HuH-7.5 (cell line): ENCODE measurements around the gene SCG5.

Source experiments
- DNase-seq: peaks from one replicate; pipeline ENCODE4 v3.0.0; 2011; ENCODE audit warnings: low spot score

SCG5 gene

DNA sequence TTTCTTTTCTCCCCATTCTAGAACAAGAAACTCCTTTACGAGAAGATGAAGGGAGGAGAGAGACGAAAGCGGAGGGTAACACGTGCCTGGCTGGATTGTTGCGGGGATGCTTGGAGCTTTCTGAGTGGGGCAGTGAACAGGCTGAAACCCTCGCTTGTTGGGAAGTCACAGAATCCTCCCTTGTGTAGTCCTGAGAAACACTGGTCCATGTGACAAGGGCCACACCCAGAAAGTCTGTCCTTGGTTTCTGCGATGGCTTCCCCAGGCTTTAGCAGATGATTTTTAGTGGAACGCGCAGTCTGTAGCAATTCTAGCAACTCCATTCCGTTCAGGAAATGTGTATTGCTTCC, 50.2 kb downstream of the SCG5 start:
- no peak for DNase-seq

DNA sequence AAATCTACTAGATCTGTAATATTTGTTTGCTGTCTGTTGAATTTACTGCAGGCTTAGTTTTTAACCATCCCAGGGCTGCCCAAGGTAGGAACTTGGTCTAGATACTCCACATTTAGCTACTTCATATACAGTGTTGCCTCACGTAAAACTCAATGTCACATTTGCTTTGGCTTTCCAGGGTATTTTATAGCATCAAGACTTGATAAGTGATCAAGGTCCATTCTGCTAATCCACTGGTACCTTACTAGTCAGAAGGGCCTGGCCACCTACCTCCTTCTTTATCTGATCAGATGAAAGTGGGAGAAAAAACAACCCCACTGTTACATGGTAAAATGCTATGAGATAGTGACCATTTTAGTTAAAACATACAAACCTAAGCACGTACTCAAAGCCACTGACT, 50.8 kb downstream of the SCG5 start:
- no peak for DNase-seq

- no peak for DNase-seq
Observed at GRCh38 chr15:32694222-32694983, 52.9 kb downstream of the SCG5 start.

- DNase-seq: no peak
Observed at GRCh38 chr15:32698773-32699390, 57.4 kb downstream of the SCG5 start.

- no peak for DNase-seq
Observed at GRCh38 chr15:32700501-32701150, 59.1 kb downstream of the SCG5 start.

GRCh38 chr15:32701863-32702262, 60.4 kb downstream of the SCG5 start:
- no peak for DNase-seq

DNA sequence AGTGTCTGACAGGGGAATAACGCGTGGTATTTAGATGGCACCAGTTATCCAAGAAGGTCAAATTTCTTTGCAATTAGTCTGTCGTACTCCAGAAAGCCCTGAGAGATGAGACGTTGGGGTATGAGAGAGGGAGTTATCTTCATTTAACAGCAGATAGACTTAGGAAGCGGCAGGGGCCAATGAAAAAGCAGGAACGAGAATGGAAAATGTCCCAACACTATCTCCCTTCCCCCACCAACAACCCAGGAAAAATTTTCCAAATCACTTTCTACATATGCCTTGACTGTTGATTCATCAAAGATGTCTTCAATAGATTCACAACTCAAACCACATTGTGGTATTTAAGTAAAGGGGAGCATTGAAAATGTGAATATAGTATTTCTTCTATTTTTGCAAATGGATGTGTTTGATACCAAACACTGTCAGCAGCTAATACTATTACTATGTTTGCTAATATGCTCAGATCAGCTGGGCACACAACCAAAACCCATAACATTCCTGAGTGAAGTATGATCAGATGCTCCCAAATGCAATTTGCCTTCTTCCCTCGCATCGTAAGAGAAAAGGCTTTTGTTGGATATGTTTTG, 63.0 kb downstream of the SCG5 start:
- DNase-seq: no peak

GRCh38 chr15:32705446-32705845, 63.9 kb downstream of the SCG5 start:
- DNase-seq: no peak

GRCh38 chr15:32706704-32707103, 65.2 kb downstream of the SCG5 start:
- DNase-seq: no peak

GRCh38 chr15:32707436-32707835, 65.9 kb downstream of the SCG5 start:
- no peak for DNase-seq

DNA sequence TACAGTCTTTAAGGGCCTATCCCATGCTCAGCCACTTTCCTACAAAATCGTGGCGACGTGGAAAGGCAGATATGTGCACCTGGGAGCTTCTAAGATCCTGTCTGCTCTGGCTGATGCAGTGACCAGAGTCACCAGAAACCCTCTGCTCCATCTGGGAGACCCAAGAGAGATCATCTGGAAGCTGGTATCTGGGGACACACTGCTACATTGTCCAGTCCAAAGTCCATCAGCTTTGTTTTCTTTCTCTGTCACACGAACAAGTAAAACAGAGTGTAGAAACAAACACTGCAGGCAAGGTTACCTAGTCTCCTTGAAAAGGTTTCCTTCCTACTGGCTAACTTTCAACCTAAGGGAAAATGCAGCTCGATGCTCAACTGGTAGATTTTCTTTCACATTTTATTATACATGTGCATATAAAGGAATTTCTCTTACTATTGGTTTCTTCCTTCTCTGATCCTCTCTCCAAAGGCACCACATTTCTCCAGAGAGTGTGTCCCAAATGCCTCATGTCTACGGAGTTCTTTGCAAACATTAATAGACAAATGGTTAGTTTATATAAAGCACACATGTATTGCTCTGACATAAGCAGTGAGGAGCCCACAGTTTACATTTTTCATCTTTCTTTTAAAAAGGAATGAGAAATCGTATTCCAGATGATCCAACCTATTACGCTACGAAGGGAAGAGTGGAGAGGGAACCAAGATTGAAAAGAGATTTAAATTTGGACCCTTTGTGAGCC, 68.0 kb downstream of the SCG5 start:
- peak; percentile 44 for DNase-seq

- DNase-seq: no peak
Observed at GRCh38 chr15:32715276-32715675, 73.8 kb downstream of the SCG5 start.

DNA sequence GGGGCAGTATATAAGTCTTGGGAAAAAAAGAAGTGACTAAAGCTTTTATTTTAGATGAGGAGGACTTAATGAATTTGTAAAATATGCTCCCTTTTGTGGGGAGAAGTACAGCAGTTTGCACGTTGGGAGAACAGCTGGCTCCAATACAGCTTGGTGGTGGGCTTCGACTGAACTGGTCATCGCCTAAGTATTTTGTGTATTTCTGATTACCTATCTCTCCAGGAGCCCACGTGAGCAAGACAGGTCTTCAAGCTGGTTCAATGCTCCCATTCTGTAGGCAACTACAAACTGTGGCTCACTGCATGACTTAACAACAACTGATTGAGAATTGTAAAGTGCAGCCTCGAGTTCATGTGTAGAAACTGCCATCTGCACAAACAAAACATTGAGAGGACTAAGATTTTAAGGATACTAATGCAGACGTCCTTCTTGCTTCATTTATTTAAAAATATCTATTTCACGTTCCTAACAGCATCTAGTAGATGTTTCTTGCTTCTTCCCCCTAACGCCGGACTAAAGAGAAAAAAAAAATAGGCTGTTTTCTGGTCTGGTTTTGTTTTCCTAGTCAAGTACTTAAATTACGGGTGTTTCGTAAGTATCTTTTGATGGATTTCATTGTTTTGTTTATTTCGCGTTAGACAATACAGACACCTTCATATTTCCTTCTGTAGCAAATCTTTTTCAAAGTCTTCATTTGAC, 74.9 kb downstream of the SCG5 start:
- DNase-seq: no peak

DNA sequence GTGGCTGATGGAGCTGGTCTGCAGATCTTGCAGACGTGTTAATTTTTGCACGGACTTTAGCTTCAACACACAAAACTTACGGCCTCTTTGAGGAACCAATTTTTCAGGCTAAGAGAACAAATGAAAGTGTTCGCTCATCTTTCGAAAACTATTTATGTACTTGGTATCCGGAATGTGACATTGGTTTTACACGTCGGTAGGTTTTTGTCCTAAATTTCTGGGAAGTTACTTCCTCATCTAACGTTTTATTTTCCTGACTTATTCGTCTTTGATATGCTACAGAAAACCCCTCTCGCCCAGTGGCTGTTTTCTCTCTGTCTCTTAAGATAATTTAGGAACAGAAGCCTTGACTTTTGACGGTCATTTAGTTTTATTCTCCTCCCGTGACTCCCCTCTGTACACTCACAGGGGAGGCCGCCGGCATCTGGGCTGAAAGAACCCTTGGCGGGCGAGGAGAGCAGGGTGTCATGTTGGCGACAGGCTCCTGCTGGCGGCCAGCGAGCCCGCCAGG, 75.5 kb downstream of the SCG5 start:
- DNase-seq: no peak

GRCh38 chr15:32717426-32718226, 76.1 kb downstream of the SCG5 start, which contains the start of gene GREM1:
Gene GREM1 (plus strand): TSS chr15:32718004. CDS start chr15:32730691, 12,687 bp downstream.
- DNase-seq: no peak

- DNase-seq: no peak
Observed at GRCh38 chr15:32718227-32718820, 76.8 kb downstream of the SCG5 start.

GRCh38 chr15:32718821-32719716, 77.6 kb downstream of the SCG5 start:
- DNase-seq: no peak

DNA sequence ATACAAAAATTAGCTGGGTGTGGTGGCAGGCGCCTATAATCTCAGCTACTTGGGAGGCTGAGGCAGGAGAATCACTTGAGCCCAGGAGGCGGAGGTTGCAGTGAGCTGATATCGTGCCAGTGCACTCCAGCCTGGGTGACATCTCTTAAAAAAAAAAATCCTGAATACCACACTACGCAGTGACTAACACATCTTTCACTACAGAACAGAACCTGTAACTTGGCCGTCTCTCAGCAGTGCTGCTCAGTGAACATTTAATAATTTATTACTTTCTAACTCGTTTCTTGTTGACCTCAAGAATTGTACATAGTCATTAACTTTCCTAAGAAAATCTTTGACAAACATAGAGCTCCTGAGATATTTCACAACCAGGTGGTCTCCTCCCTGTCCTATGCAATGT, 80.1 kb downstream of the SCG5 start:
- DNase-seq: no peak

DNA sequence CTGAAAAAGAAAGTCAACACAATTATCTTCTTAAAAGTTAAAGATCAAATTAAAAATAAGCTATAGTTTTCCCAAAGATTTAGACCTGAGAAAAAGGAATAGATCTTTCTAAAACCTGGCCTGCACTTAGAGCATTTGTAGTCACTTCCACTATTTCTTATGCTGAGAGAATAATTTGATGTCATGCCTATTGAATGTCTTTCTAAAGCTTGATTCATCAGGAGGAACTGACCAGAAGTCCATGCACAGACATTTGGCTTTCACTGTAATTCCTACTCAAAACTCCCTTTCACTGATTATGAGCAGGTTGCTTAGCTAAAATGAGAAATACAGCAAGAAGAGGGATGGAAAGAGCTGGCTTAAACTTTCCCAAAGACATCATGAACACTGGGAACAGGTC, 80.6 kb downstream of the SCG5 start:
- DNase-seq: no peak
